NCI-H2171 (cell line): ENCODE results near the gene SH2D4B.

ENCODE experiments used
- DNase-seq: peaks from one replicate; lab custom pipeline; 2025; lab: John Stamatoyannopoulos, UW

Gene SH2D4B

GRCh38 chr10:80596391-80597257, 58.9 kb downstream of the SH2D4B start:
- DNase-seq = no peak

GRCh38 chr10:80598084-80598798, 60.5 kb downstream of the SH2D4B start:
- DNase-seq = no peak

- DNase-seq = no peak
These were observed 61.2 kb downstream of the SH2D4B start for GRCh38 chr10:80598951-80599350.

GRCh38 chr10:80599424-80599847, 61.7 kb downstream of the SH2D4B start:
- peak; percentile 11 for DNase-seq

- no peak for DNase-seq
These were observed 62.6 kb downstream of the SH2D4B start for GRCh38 chr10:80600256-80600655.

- DNase-seq = no peak
These were observed 65.2 kb downstream of the SH2D4B start for GRCh38 chr10:80602881-80603280.

GRCh38 chr10:80603516-80603915, 65.8 kb downstream of the SH2D4B start:
- no peak for DNase-seq

- no peak for DNase-seq
These were observed 71.0 kb downstream of the SH2D4B start for GRCh38 chr10:80608706-80609105.

- peak; percentile 11 for DNase-seq
These were observed 71.6 kb downstream of the SH2D4B start for GRCh38 chr10:80609331-80609730.

GRCh38 chr10:80611481-80612185, 73.9 kb downstream of the SH2D4B start:
- DNase-seq = no peak

GRCh38 chr10:80612261-80612660, 74.6 kb downstream of the SH2D4B start:
- peak; percentile 57 for DNase-seq

GRCh38 chr10:80613466-80614170, 75.9 kb downstream of the SH2D4B start:
- no peak for DNase-seq

GRCh38 chr10:80614576-80615416, 77.1 kb downstream of the SH2D4B start:
- no peak for DNase-seq

GRCh38 chr10:80617807-80618206, 80.1 kb downstream of the SH2D4B start:
- no peak for DNase-seq

GRCh38 chr10:80619036-80619435, 81.3 kb downstream of the SH2D4B start:
- DNase-seq = no peak

GRCh38 chr10:80622153-80622552, 84.5 kb downstream of the SH2D4B start:
- DNase-seq = no peak

GRCh38 chr10:80630324-80630723, 92.6 kb downstream of the SH2D4B start:
- DNase-seq = no peak

GRCh38 chr10:80632742-80633141, 95.0 kb downstream of the SH2D4B start:
- DNase-seq = no peak

GRCh38 chr10:80633383-80633860, 95.7 kb downstream of the SH2D4B start:
- DNase-seq = no peak

- DNase-seq = no peak
These were observed 96.2 kb downstream of the SH2D4B start for GRCh38 chr10:80633910-80634309.

GRCh38 chr10:80642661-80643060, 105.0 kb downstream of the SH2D4B start:
- no peak for DNase-seq
